ENCODE results near the gene LDHD. TPM values are rescaled to one million over a fixed set of nuclear protein-coding genes. Genes with fewer than 3 reads are reported as not detected.

LDHD gene
- total RNA-seq, 1 donor from 2014 or later, result 0.89 TPM

DNA sequence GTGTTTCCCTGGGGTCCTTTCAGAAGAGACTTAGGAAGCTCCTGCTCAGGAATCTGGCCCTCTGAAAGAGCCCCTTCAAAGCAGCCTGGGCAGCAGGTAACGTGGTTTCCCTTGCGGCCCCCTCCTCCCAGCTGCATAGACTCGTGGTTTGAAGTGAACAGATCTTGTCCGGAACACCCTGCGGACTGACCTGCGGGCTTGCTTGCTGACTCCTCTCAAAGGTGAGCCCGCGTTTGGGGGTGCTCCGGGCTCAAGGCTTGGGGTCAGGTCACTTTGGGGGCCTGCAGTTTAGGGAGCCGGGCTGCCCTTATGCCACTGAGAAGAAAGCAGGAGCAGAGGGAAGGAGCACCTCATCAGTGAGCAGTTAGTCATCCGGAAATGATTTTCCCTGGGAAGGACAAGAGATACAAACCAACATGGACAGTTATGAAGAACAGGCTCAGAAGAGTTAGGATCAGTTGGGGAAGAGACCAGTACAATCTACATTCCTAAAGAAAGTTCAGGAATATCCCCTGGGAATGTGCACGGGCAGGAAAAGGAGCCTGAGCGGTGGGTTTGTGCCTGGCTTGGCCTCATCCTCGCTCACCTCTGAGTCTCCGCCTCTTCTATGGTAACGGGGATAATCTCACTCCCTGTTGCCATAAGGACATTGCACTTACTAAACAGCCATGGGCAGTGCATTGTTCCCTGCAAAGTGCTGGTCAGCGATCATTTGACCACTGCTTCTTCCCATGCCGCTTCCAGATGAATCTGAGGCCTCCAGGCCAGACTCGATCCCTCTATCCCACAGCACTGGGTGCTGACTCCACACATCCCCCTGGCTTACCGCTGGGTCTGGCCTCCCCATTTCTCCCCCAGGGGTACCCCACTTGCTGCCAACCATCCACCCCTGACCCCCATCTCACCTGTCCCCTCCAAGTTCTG, 10.0 kb downstream of the LDHD start:
- peaks cover 19% of the 10 kb centered on the region for H3K36me3 Mint-ChIP-seq (ENCODE audit: insufficient read depth)
- TF ChIP-seq, protein P1, sequence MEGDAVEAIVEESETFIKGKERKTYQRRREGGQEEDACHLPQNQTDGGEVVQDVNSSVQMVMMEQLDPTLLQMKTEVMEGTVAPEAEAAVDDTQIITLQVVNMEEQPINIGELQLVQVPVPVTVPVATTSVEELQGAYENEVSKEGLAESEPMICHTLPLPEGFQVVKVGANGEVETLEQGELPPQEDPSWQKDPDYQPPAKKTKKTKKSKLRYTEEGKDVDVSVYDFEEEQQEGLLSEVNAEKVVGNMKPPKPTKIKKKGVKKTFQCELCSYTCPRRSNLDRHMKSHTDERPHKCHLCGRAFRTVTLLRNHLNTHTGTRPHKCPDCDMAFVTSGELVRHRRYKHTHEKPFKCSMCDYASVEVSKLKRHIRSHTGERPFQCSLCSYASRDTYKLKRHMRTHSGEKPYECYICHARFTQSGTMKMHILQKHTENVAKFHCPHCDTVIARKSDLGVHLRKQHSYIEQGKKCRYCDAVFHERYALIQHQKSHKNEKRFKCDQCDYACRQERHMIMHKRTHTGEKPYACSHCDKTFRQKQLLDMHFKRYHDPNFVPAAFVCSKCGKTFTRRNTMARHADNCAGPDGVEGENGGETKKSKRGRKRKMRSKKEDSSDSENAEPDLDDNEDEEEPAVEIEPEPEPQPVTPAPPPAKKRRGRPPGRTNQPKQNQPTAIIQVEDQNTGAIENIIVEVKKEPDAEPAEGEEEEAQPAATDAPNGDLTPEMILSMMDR (IDR thresholded peaks at IDR 0.05; ENCODE audit: unreplicated experiment), result no peak
- H3K9me3 Mint-ChIP-seq (ENCODE audit: low read depth), result no peaks in the 10 kb centered on the region
- H3K4me1 Mint-ChIP-seq (ENCODE audit: low read depth), result peaks cover 6% of the 10 kb centered on the region
- no peaks in the 10 kb centered on the region for H3K27me3 Mint-ChIP-seq
- no peak overlapping the region for H3K27ac Mint-ChIP-seq
- H3K4me3 Mint-ChIP-seq (ENCODE audit: low read depth), result no peak overlapping the region
- no peak for DNase-seq (ENCODE audit: low spot score, unreplicated experiment)

DNA sequence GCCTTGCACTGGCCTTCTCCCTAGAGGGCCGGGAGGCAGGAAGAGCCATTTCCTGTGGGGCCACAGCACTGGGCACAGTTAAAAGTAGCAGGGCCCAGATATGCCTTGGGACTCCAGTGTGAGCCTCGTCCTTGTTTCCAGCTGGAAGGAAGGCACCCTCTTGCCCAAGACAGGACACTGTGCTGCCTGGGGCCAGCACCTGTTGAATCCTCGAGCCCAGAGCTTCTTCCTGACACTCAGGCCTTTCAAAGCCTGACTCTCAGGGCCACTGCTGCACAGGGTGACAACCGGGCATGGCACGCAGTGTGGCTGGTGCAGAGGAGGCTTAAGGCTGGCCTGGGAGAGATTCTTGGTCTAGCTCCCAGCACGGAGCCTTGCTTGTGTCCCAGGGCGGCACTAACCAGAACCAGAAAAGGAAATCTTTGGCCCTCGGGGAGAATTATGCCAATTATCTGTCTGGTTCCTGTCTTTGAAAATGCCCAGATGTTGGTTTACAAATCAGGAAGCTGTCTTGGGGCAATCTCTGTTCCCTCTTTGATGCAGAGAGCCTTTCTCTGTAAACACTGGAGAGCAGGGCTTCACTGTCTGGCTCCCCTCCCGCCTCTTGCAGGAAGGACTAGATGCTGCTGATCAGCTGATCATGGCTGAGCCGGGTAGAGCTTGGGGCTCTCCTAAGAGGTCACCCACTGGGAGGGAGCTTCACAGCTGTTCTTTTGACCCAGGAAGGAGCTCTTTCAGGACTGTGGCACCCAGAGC, 11.1 kb downstream of the LDHD start:
- no peaks in the 10 kb centered on the region for H3K27me3 Mint-ChIP-seq
- TF ChIP-seq, protein P1 (IDR thresholded peaks at IDR 0.05; ENCODE audit: unreplicated experiment), result no peak

DNA sequence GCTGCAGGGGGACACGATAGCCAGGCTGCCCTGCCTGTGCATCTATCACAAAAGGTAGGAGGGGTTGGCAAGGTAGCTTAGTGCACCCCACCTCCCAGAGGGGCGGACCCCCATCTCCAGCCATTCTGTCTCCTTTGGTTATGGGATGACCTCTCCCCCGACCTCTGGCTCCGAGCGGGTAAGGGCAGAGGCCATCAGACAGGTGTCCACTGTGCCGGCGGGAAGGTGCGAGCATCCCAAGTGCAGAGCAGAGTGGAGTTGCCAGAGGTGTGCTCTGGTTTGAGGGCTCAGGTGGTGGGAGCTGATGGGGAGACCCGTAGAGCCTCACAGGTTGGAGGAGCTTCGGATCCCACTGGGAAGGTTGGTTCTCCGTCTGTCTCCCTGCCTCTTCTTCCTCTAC, 11.7 kb downstream of the LDHD start:
- Mint-ChIP-seq H3K27me3 (no peaks in the 10 kb centered on the region), H3K36me3 (ENCODE audit: insufficient read depth) (peaks cover 19% of the 10 kb centered on the region), H3K4me1 (ENCODE audit: low read depth) (no peaks in the 10 kb centered on the region), H3K4me3 (ENCODE audit: low read depth) (no peak overlapping the region), H3K9me3 (ENCODE audit: low read depth) (no peaks in the 10 kb centered on the region), H3K27ac (no peak overlapping the region)
- DNase-seq (ENCODE audit: low spot score, unreplicated experiment), result no peak
- TF ChIP-seq, protein P1 (IDR thresholded peaks at IDR 0.05; ENCODE audit: unreplicated experiment), result no peak

More for the DNA sequence above, 11.1 kb downstream of the LDHD start:
- Mint-ChIP-seq H3K4me3 (ENCODE audit: low read depth) (no peak overlapping the region), H3K9me3 (ENCODE audit: low read depth) (no peaks in the 10 kb centered on the region), H3K27ac (no peak overlapping the region), H3K4me1 (ENCODE audit: low read depth) (peaks cover under 1% of the 10 kb centered on the region), H3K36me3 (ENCODE audit: insufficient read depth) (peaks cover 19% of the 10 kb centered on the region)
- DNase-seq (ENCODE audit: low spot score, unreplicated experiment), result no peak

DNA sequence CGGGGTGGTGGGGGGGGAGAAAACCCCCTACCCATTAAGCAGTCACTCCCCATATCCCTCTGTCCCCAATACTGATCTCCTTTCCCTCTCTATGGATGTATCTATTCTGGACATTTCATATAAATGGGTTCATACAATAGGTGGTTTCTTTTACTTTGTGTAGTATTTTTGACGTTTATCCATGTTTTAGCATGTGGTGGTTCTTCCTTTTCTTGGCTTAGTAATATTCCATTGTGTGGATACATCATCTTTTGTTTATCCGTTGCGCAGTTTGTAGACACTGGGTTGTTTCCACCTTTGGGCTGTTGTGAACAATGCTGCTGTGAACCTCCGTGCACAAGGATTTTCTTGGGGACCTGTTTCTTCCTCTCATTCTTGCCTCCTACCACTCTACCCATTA, 12.6 kb downstream of the LDHD start:
- H3K27ac Mint-ChIP-seq, result no peak overlapping the region
- H3K4me1 Mint-ChIP-seq (ENCODE audit: low read depth), result no peaks in the 10 kb centered on the region
- H3K9me3 Mint-ChIP-seq (ENCODE audit: low read depth), result no peaks in the 10 kb centered on the region
- peaks cover 19% of the 10 kb centered on the region for H3K36me3 Mint-ChIP-seq (ENCODE audit: insufficient read depth)
- no peak for DNase-seq (ENCODE audit: low spot score, unreplicated experiment)
- TF ChIP-seq, protein P1 (IDR thresholded peaks at IDR 0.05; ENCODE audit: unreplicated experiment), result no peak
- H3K27me3 Mint-ChIP-seq, result no peaks in the 10 kb centered on the region
- H3K4me3 Mint-ChIP-seq (ENCODE audit: low read depth), result no peak overlapping the region

DNA sequence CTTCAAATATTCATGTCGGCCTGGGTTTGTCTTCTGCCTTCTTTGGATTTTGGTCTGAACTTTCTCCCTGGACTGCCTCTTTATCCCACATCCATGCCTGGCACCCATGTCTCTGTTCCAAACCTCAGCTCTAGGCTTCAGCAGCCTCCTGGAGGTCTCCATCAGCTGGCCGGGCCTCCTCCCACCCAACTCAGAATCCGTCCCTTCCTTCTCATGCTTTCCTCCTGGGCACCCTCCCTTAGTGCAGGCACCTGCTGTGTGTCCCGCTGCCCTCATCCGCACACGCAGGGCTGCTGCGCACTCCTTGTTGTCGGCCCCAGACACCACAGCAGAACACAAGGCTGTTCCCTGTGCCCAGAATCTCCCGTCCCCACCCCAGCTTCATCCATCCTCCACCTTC, 14.0 kb downstream of the LDHD start:
- H3K9me3 Mint-ChIP-seq (ENCODE audit: low read depth), result no peaks in the 10 kb centered on the region

More for the DNA sequence above, 14.0 kb downstream of the LDHD start:
- no peak for DNase-seq (ENCODE audit: low spot score, unreplicated experiment)
- peaks cover 17% of the 10 kb centered on the region for H3K36me3 Mint-ChIP-seq (ENCODE audit: insufficient read depth)
- TF ChIP-seq, protein P1 (IDR thresholded peaks at IDR 0.05; ENCODE audit: unreplicated experiment), result no peak
- H3K27me3 Mint-ChIP-seq, result no peaks in the 10 kb centered on the region
- H3K4me3 Mint-ChIP-seq (ENCODE audit: low read depth), result no peak overlapping the region
- H3K27ac Mint-ChIP-seq, result no peak overlapping the region
- no peaks in the 10 kb centered on the region for H3K4me1 Mint-ChIP-seq (ENCODE audit: low read depth)

Measured in progenitor cell of endocrine pancreas (in vitro differentiated cells).